GM12878 (cell line): ENCODE measurements around the gene GEMIN7. TPM values are rescaled to one million over a fixed set of nuclear protein-coding genes. Genes with fewer than 3 reads are reported as not detected.

Source experiments
- ATAC-seq: fragments of 200-7000 bp; cut with Tn5 transposase; 3 replicates; pipeline ENCODE4 v1.9.1; 2020; ENCODE audit warnings: mild to moderate bottlenecking, moderate library complexity
- BruUV-seq: library from RNA; stranded (reverse); fragments of 400-500 nt; replicated peaks from 2 replicates; lab custom pipeline; 2021; lab: Mats Ljungman, UMichigan
- CTCF ChIA-PET: fragments of 300-600 bp; sonication (Branson Sonifier 250); formaldehyde crosslinking; extraction: SDS; loops from one replicate; lab custom pipeline; 2021; ENCODE audit warnings: inconsistent platforms; lab: Yijun Ruan, JAX
- POLR2A ChIA-PET: fragments of 350-600 bp; formaldehyde crosslinking; extraction: SDS; loops from one replicate; lab custom pipeline; 2021; ENCODE audit warnings: inconsistent platforms; lab: Charles Lee
- RAD21 ChIA-PET: fragments of 300-600 bp; sonication (Branson Sonifier 250); formaldehyde crosslinking; loops from one replicate; lab custom pipeline; 2023; ENCODE audit warnings: antibody characterized with exemption; ENCODE audit not compliant: unreplicated experiment; lab: Charles Lee
- SMC1A ChIA-PET: fragments of 300-600 bp; sonication (Branson Sonifier 250); formaldehyde crosslinking; loops from one replicate; lab custom pipeline; 2023; ENCODE audit not compliant: unreplicated experiment, uncharacterized antibody; lab: Charles Lee
- DNase-seq: peaks from one replicate; pipeline ENCODE4 v3.0.0-alpha.2; 2011; ENCODE audit warnings: low read depth, low spot score
- FAIRE-seq: peaks from 3 replicates; lab custom pipeline; 2011; peaks lifted over from hg19 to GRCh38; lab: Jason Lieb, UNC
- H2AFZ ChIP-seq: 2 replicates; pipeline ENCODE4 v1.6.0; 2011; ENCODE audit warnings: low read depth, low read length, control low read depth; ENCODE audit not compliant: control insufficient read depth
- H3K27ac ChIP-seq: 2 replicates; pipeline ENCODE4 v1.5.1; 2011; ENCODE audit warnings: control low read depth; ENCODE audit not compliant: control insufficient read depth, insufficient read depth
- H3K27me3 ChIP-seq, 2 experiments: replicated peaks in 1 of 2; 2 replicates each; pipeline versions ENCODE4 v1.6.0 to v1.6.1; 2011; ENCODE audit warnings: low read length in 1 of 2; ENCODE audit not compliant: control insufficient read depth in 2 of 2, insufficient read depth in 2 of 2
- H3K36me3 ChIP-seq, 2 experiments: 2 replicates each; pipeline ENCODE4 v1.5.1; 2011; ENCODE audit warnings: low read length in 1 of 2; ENCODE audit not compliant: control insufficient read depth in 2 of 2, insufficient read depth in 2 of 2
- H3K4me1 ChIP-seq: 2 replicates; pipeline ENCODE4 v1.6.1; 2011; ENCODE audit warnings: mild to moderate bottlenecking, low read length, moderate library complexity, mixed read lengths; ENCODE audit not compliant: control insufficient read depth, insufficient read depth
- H3K4me2 ChIP-seq: 2 replicates; pipeline ENCODE4 v1.6.0; 2011; ENCODE audit warnings: control low read depth; ENCODE audit not compliant: control insufficient read depth, insufficient read depth
- H3K4me3 ChIP-seq: fragments of 200-600 bp; sonication (generic); 2 replicates; pipeline ENCODE4 v1.5.1; 2016
- H3K79me2 ChIP-seq: 2 replicates; pipeline ENCODE4 v1.6.0; 2011; ENCODE audit warnings: low read length; ENCODE audit not compliant: control insufficient read depth, insufficient read depth
- H3K9ac ChIP-seq: 2 replicates; pipeline ENCODE4 v1.8.0; 2011; ENCODE audit warnings: low read length, control low read depth, mixed read lengths; ENCODE audit not compliant: control insufficient read depth, insufficient read depth
- H3K9me3 ChIP-seq: replicated peaks from 3 replicates; pipeline ENCODE4 v1.5.1; 2011; ENCODE audit warnings: mild to moderate bottlenecking, low read length; ENCODE audit not compliant: control insufficient read depth, insufficient read depth
- H4K20me1 ChIP-seq: 2 replicates; pipeline ENCODE4 v1.6.0; 2011; ENCODE audit not compliant: control insufficient read depth, insufficient read depth
- ATF2 ChIP-seq: IDR thresholded peaks from 2 replicates; pipeline ENCODE4 v1.6.1; 2012; ENCODE audit warnings: low read length, inconsistent platforms
- BCL3 ChIP-seq: IDR thresholded peaks from 2 replicates; pipeline ENCODE4 v1.6.1; 2011; ENCODE audit warnings: borderline replicate concordance, low read depth, mild to moderate bottlenecking, moderate library complexity, low read length; ENCODE audit not compliant: insufficient read depth, poor library complexity, severe bottlenecking
- CBX3 ChIP-seq: fragments of 200-600 bp; sonication (generic); IDR thresholded peaks from 2 replicates; pipeline ENCODE4 v1.6.1; 2016; ENCODE audit warnings: low read depth, borderline replicate concordance
- HDAC6 ChIP-seq: fragments of 200-600 bp; sonication (generic); IDR thresholded peaks from one replicate; pipeline ENCODE4 v1.8.0; 2017; ENCODE audit warnings: antibody characterized with exemption; ENCODE audit not compliant: unreplicated experiment
- IRF4 ChIP-seq: IDR thresholded peaks from 2 replicates; pipeline ENCODE4 v1.6.1; 2011; ENCODE audit warnings: low read depth, low read length
- JUNB ChIP-seq: IDR thresholded peaks from 2 replicates; pipeline ENCODE4 v1.6.1; 2016; ENCODE audit warnings: antibody characterized with exemption, mild to moderate bottlenecking
- MEF2B ChIP-seq: fragments of 450-650 bp; IDR thresholded peaks from 2 replicates; pipeline ENCODE4 v1.6.1; 2018; ENCODE audit warnings: mild to moderate bottlenecking, moderate library complexity; ENCODE audit not compliant: partially characterized antibody, poor library complexity, severe bottlenecking
- MYC ChIP-seq: IDR thresholded peaks from 2 replicates; pipeline ENCODE4 v1.6.1; 2011; ENCODE audit warnings: mild to moderate bottlenecking, low read length, moderate library complexity, inconsistent platforms; ENCODE audit not compliant: insufficient read depth, insufficient replicate concordance, insufficient read length, severe bottlenecking
- PBX3 ChIP-seq: IDR thresholded peaks from 2 replicates; pipeline ENCODE4 v1.6.1; 2011; ENCODE audit warnings: mild to moderate bottlenecking, low read depth, low read length, moderate library complexity; ENCODE audit not compliant: insufficient replicate concordance
- PRDM15 ChIP-seq: fragments of 450-650 bp; formaldehyde crosslinking; IDR thresholded peaks from 2 replicates; pipeline ENCODE4 v1.4.0; 2020; ENCODE audit warnings: mild to moderate bottlenecking, moderate library complexity
- SMAD1 ChIP-seq: fragments of 450-650 bp; IDR thresholded peaks from 2 replicates; pipeline ENCODE4 v1.6.1; 2018; ENCODE audit warnings: mild to moderate bottlenecking, low read depth; ENCODE audit not compliant: partially characterized antibody
- TCF12 ChIP-seq: IDR thresholded peaks from 2 replicates; pipeline ENCODE4 v1.6.1; 2011; ENCODE audit warnings: low read depth, mild to moderate bottlenecking, low read length
- TCF3 ChIP-seq: IDR thresholded peaks from 2 replicates; pipeline ENCODE4 v1.6.1; 2012; ENCODE audit warnings: low read depth, mild to moderate bottlenecking, low read length, borderline replicate concordance; ENCODE audit not compliant: insufficient read depth
- WGBS: methylation state at CpG from one replicate; pipeline ENCODE4 v1.1.6; 2016; ENCODE audit warnings: low lambda C conversion rate; ENCODE audit not compliant: insufficient replicate concordance, insufficient coverage; ENCODE audit errors: missing lambda C conversion rate; 5-methylcytosine and 5-hydroxymethylcytosine counted together
- in situ Hi-C: fragments of 300-500 bp; cut with MboI; formaldehyde crosslinking; loops from 9 replicates; pipeline ENCODE4 v1.14.3; 2018; ENCODE audit warnings: mixed read lengths
- intact Hi-C: fragments of 100-400 bp; cut with micrococcal nuclease; formaldehyde crosslinking; loops from one replicate; pipeline ENCODE4 v1.14.2; 2022; ENCODE audit not compliant: unreplicated experiment
- polyA plus RNA-seq, 11 experiments: library from polyadenylated mRNA; depleted of rRNA in 4 of 11; unstranded in 6 of 11; stranded (reverse) in 5 of 11; fragments of >200 nt; fragmentation: Nextera tagmentation in 4 of 11; fragmentation: Illumina TruSeq in 1 of 11; extraction: Ambion mirVana in 4 of 11; extraction: Trizol in 1 of 11; gene quantifications; 1 replicate in 1 of 11; 2 replicates in 10 of 11; pipeline versions ENCODE4 v1.2.1 to v1.2.3, GENCODE V29; 2011 to 2016; ENCODE audit warnings: inconsistent platforms in 2 of 11, missing spikeins in 2 of 11, low read depth in 1 of 11
- total RNA-seq, 4 experiments: library from RNA; depleted of rRNA in 3 of 4; stranded (reverse); fragments of >200 nt in 3 of 4; fragmentation: Illumina TruSeq in 1 of 4; extraction: Trizol in 1 of 4; gene quantifications; 2 replicates each; pipeline versions ENCODE4 v1.2.1 to v1.2.3, GENCODE V29; 2013 to 2021

Gene GEMIN7
- total and polyA plus RNA-seq, 10 of the 15 experiments (the other 5 are each of a cell fraction or from before 2014, with no cell fraction given): 21.1 to 76.7 (median 44.9) TPM

- ChIA-PET RAD21 (no interaction called here), POLR2A (interaction anchor here (1.0 kb wide), 1 partner anchor 14 kb away, joined by 3 read pairs; no protein-coding TSS in a partner anchor), SMC1A (interaction anchor here (0.7 to 1.3 kb wide), 2 partner anchors 33 to 277 kb away, joined by 3 to 4 read pairs; no protein-coding TSS in a partner anchor), CTCF (interaction anchor here (0.7 to 1.4 kb wide), 4 partner anchors 10 to 329 kb away, joined by 3 to 7 read pairs (median 4); partner anchors contain the start of gene CLASRP)
- no peak for TF ChIP-seq PRDM15 (CRISPR knock-in tag)
- TF ChIP-seq TCF3: no peak
- TF ChIP-seq ATF2: no peak
- no peak for TF ChIP-seq BCL3
- no peak for TF ChIP-seq MEF2B
- no peak for TF ChIP-seq SMAD1
- TF ChIP-seq CBX3: no peak
- no peak for TF ChIP-seq MYC
- TF ChIP-seq PBX3: no peak
- TF ChIP-seq JUNB: no peak
- TF ChIP-seq IRF4: no peak
- TF ChIP-seq HDAC6: no peak
- no peak for TF ChIP-seq TCF12
- intact Hi-C loops: no loop called here
- H3K4me2 ChIP-seq: no peak overlapping the region
- no peak overlapping the region for H2AFZ ChIP-seq
- no TSS peak for BruUV-seq
- ATAC-seq (no peak), FAIRE-seq (no peak), DNase-seq (no peak)
- H3K79me2 ChIP-seq: no peaks in the 10 kb centered on the region
- no peaks in the 10 kb centered on the region for H3K9me3 ChIP-seq
- no peaks in the 10 kb centered on the region for H3K4me1 ChIP-seq
- H3K9ac ChIP-seq: no peak overlapping the region
- no peak overlapping the region for H3K27ac ChIP-seq
- WGBS: 98% methylated on average over 4 of the region's 4 CpGs
- H3K4me3 ChIP-seq: no peak overlapping the region
- in situ Hi-C loops: no loop called here
- H4K20me1 ChIP-seq: no peaks in the 10 kb centered on the region
- no peaks in the 10 kb centered on the region for H3K27me3 ChIP-seq
- peaks cover 16 to 57% of the 10 kb centered on the region in 2 experiments for H3K36me3 ChIP-seq
These were observed 17.1 kb upstream of the GEMIN7 start for GRCh38 chr19:45061965-45062364.
